NCI-H2029 treated with DMSO at 0.1 percent for 48 hours (cell line): ENCODE data around the gene FAM162B.
"Not testable (repeated sequence)": the region's sequence is repeated elsewhere in the genome, so short reads cannot be mapped to it uniquely, and the experiment has no call there.

ENCODE experiments used
- DNase-seq: peaks from one replicate; lab custom pipeline; 2025; lab: John Stamatoyannopoulos, UW

The FAM162B gene

GRCh38 chr6:116726947-116727346 is 38.6 kb downstream of the FAM162B start:
- no peak for DNase-seq

- DNase-seq, result no peak
Measured at GRCh38 chr6:116714761-116715160, 50.8 kb downstream of the FAM162B start.

- no peak for DNase-seq
Measured at GRCh38 chr6:116714296-116714695, 51.2 kb downstream of the FAM162B start.

- no peak for DNase-seq
Measured at GRCh38 chr6:116705917-116706316, 59.6 kb downstream of the FAM162B start.

GRCh38 chr6:116703888-116704287 is 61.6 kb downstream of the FAM162B start:
- not testable (repeated sequence) for DNase-seq
